GM21447 (cell line): ENCODE results near the gene CACNA1E.

Experiments used
- ATAC-seq: cut with Tn5 transposase; IDR thresholded peaks from one replicate; pipeline ENCODE4 v1.9.1; 2021; ENCODE audit not compliant: unreplicated experiment

CACNA1E gene

GRCh38 chr1:181675091-181675917 is 192.0 kb downstream of the CACNA1E start:
- no peak for ATAC-seq

- ATAC-seq = no peak
These were observed 192.5 kb downstream of the CACNA1E start for GRCh38 chr1:181675918-181676190.

GRCh38 chr1:181676269-181676668 is 193.0 kb downstream of the CACNA1E start:
- no peak for ATAC-seq

- ATAC-seq = no peak
These were observed 197.0 kb downstream of the CACNA1E start for GRCh38 chr1:181680332-181680731.

GRCh38 chr1:181680871-181681270 is 197.6 kb downstream of the CACNA1E start:
- ATAC-seq = no peak

- ATAC-seq = no peak
These were observed 201.9 kb downstream of the CACNA1E start for GRCh38 chr1:181685211-181685610.

GRCh38 chr1:181701891-181702290 is 218.6 kb downstream of the CACNA1E start:
- ATAC-seq = no peak

- no peak for ATAC-seq
These were observed 221.2 kb downstream of the CACNA1E start for GRCh38 chr1:181704546-181704945.

GRCh38 chr1:181711820-181712219 is 228.5 kb downstream of the CACNA1E start:
- no peak for ATAC-seq

- no peak for ATAC-seq
These were observed 229.4 kb downstream of the CACNA1E start for GRCh38 chr1:181712711-181713110.

- ATAC-seq = no peak
These were observed 231.1 kb downstream of the CACNA1E start for GRCh38 chr1:181714428-181714827.

- no peak for ATAC-seq
These were observed 234.7 kb downstream of the CACNA1E start for GRCh38 chr1:181718034-181718433.

GRCh38 chr1:181726320-181727012 is 243.1 kb downstream of the CACNA1E start:
- ATAC-seq = no peak

GRCh38 chr1:181730606-181731005 is 247.3 kb downstream of the CACNA1E start:
- ATAC-seq = no peak

- ATAC-seq = no peak
These were observed 249.1 kb downstream of the CACNA1E start for GRCh38 chr1:181732218-181732990.

- no peak for ATAC-seq
These were observed 250.2 kb downstream of the CACNA1E start for GRCh38 chr1:181733486-181733885.

GRCh38 chr1:181737056-181737455 is 253.7 kb downstream of the CACNA1E start:
- no peak for ATAC-seq

GRCh38 chr1:181739214-181739613 is 255.9 kb downstream of the CACNA1E start:
- no peak for ATAC-seq

GRCh38 chr1:181742426-181742825 is 259.1 kb downstream of the CACNA1E start:
- no peak for ATAC-seq

- ATAC-seq = no peak
These were observed 260.6 kb downstream of the CACNA1E start for GRCh38 chr1:181743878-181744312.

- ATAC-seq = no peak
These were observed 262.9 kb downstream of the CACNA1E start for GRCh38 chr1:181746224-181746623.

GRCh38 chr1:181748013-181748412 is 264.7 kb downstream of the CACNA1E start:
- no peak for ATAC-seq
